Common myeloid progenitor, CD34-positive (primary cell): ENCODE results near the gene PAX2.

Experiments used
- CTCF ChIA-PET: fragments of 350-600 bp; sonication (Branson Sonifier 250); formaldehyde crosslinking; loops from one replicate; lab custom pipeline; 2021; ENCODE audit warnings: antibody characterized with exemption; lab: Charles Lee
- POLR2A ChIA-PET: fragments of 350-600 bp; sonication (Branson Sonifier 250); formaldehyde crosslinking; loops from one replicate; lab custom pipeline; 2021; ENCODE audit warnings: antibody characterized with exemption; lab: Charles Lee
- DNase-seq, 3 donors: peaks; one replicate each; pipeline versions ENCODE4 v3.0.0 to v3.0.0-alpha.2; 2013
- H3K27ac ChIP-seq, 2 experiments: 1 replicate in 1 of 2; 2 replicates in 1 of 2; pipeline ENCODE4 v1.7.0; 2013; ENCODE audit warnings: inconsistent platforms in 2 of 2, low read length in 2 of 2, mild to moderate bottlenecking in 2 of 2, low read depth in 1 of 2, moderate library complexity in 1 of 2; ENCODE audit not compliant: severe bottlenecking in 2 of 2, insufficient read depth in 1 of 2, poor library complexity in 1 of 2
- H3K27me3 ChIP-seq, 5 experiments: replicated peaks in 2 of 5; 1 replicate in 3 of 5; 2 replicates in 2 of 5; pipeline versions ENCODE4 v1.6.1 to v1.7.0; 2013; ENCODE audit warnings: low read length in 4 of 5, mild to moderate bottlenecking in 2 of 5, moderate library complexity in 2 of 5, inconsistent platforms in 1 of 5; ENCODE audit not compliant: insufficient read depth in 5 of 5, control insufficient read depth in 4 of 5
- H3K36me3 ChIP-seq, 4 experiments: 1 replicate in 2 of 4; 2 replicates in 2 of 4; pipeline versions ENCODE4 v1.6.1 to v1.7.0; 2013; ENCODE audit warnings: low read length in 3 of 4, control low read depth in 1 of 4, mild to moderate bottlenecking in 1 of 4; ENCODE audit not compliant: control insufficient read depth in 4 of 4, insufficient read depth in 4 of 4
- H3K4me1 ChIP-seq, 4 experiments: 1 replicate in 3 of 4; 2 replicates in 1 of 4; pipeline versions ENCODE4 v1.6.1 to v1.7.1; 2013; ENCODE audit warnings: low read length in 3 of 4, mild to moderate bottlenecking in 3 of 4, control low read depth in 1 of 4, inconsistent platforms in 1 of 4, moderate library complexity in 1 of 4; ENCODE audit not compliant: control insufficient read depth in 4 of 4, insufficient read depth in 4 of 4; ENCODE audit errors: control extremely low read depth in 1 of 4
- H3K4me3 ChIP-seq, 7 experiments: 1 replicate in 4 of 7; 2 replicates in 3 of 7; pipeline versions ENCODE4 v1.5.1 to v1.7.0; 2013; ENCODE audit warnings: mild to moderate bottlenecking in 7 of 7, low read length in 6 of 7, moderate library complexity in 6 of 7, inconsistent platforms in 2 of 7, low read depth in 2 of 7, control low read depth in 1 of 7; ENCODE audit not compliant: insufficient read depth in 4 of 7, control insufficient read depth in 1 of 7; ENCODE audit errors: extremely low read depth in 1 of 7
- H3K9me3 ChIP-seq, 5 experiments: 1 replicate in 4 of 5; 2 replicates in 1 of 5; pipeline versions ENCODE4 v1.6.1 to v1.7.1; 2013; ENCODE audit warnings: low read length in 4 of 5, mild to moderate bottlenecking in 2 of 5, inconsistent platforms in 1 of 5, low read depth in 1 of 5, moderate library complexity in 1 of 5; ENCODE audit not compliant: control insufficient read depth in 4 of 5, insufficient read depth in 2 of 5; ENCODE audit errors: control extremely low read depth in 1 of 5
- WGBS: methylation state at CpG from one replicate; pipeline ENCODE4 v1.1.5; 2013; ENCODE audit not compliant: insufficient coverage; 5-methylcytosine and 5-hydroxymethylcytosine counted together

PAX2 gene

GRCh38 chr10:100807241-100807951, 62.0 kb downstream of the PAX2 start:
- DNase-seq, result no peak
- POLR2A ChIA-PET, result no interaction called here
- no peak overlapping the region for H3K4me3 ChIP-seq
- CTCF ChIA-PET, result interaction anchor here (0.7 kb wide), 1 partner anchor 19 kb away, joined by 3 read pairs; no protein-coding TSS in a partner anchor
- no peaks in the 10 kb centered on the region for H3K36me3 ChIP-seq
- no peak overlapping the region for H3K27ac ChIP-seq
- no peaks in the 10 kb centered on the region for H3K9me3 ChIP-seq
- H3K4me1 ChIP-seq, result no peaks in the 10 kb centered on the region
- H3K27me3 ChIP-seq, result peaks cover 4 to 99% (median 37%) of the 10 kb centered on the region in 5 experiments
- WGBS, result 94% methylated on average over 19 of the region's 20 CpGs

- ChIA-PET POLR2A (no interaction called here), CTCF (no interaction called here)
- H3K27ac ChIP-seq, result no peak overlapping the region
- H3K9me3 ChIP-seq, result no peaks in the 10 kb centered on the region
- no peaks in the 10 kb centered on the region for H3K4me1 ChIP-seq
- H3K36me3 ChIP-seq, result no peaks in the 10 kb centered on the region
- peaks cover 4 to 99% (median 35%) of the 10 kb centered on the region in 5 experiments for H3K27me3 ChIP-seq
- DNase-seq, result no peak
- WGBS, result 90% methylated on average over 8 of the region's 10 CpGs
- no peak overlapping the region for H3K4me3 ChIP-seq
Observed at GRCh38 chr10:100808876-100809275, 63.5 kb downstream of the PAX2 start.

GRCh38 chr10:100810091-100810834, 64.9 kb downstream of the PAX2 start:
- H3K27me3 ChIP-seq, result peaks cover 0 to 99% (median 42%) of the 10 kb centered on the region in 5 experiments
- CTCF ChIA-PET, result interaction anchor here (1.1 kb wide), 1 partner anchor 246 kb away, joined by 3 read pairs; no protein-coding TSS in a partner anchor

GRCh38 chr10:100810835-100811116, 65.4 kb downstream of the PAX2 start:
- no peaks in the 10 kb centered on the region for H3K36me3 ChIP-seq
- H3K4me3 ChIP-seq, result no peak overlapping the region
- no peak overlapping the region for H3K27ac ChIP-seq
- DNase-seq, result no peak
- H3K27me3 ChIP-seq, result peaks cover 0 to 99% (median 41%) of the 10 kb centered on the region in 5 experiments
- 94% methylated on average over 6 of the region's 7 CpGs for WGBS
- no peaks in the 10 kb centered on the region for H3K4me1 ChIP-seq
- ChIA-PET POLR2A (no interaction called here), CTCF (interaction anchor here (0.9 to 1.1 kb wide), 2 partner anchors 10 to 247 kb away, joined by 3 read pairs; no protein-coding TSS in a partner anchor)
- H3K9me3 ChIP-seq, result no peaks in the 10 kb centered on the region

More at GRCh38 chr10:100810091-100810834, 64.9 kb downstream of the PAX2 start:
- POLR2A ChIA-PET, result no interaction called here
- H3K27ac ChIP-seq, result no peak overlapping the region
- H3K9me3 ChIP-seq, result no peaks in the 10 kb centered on the region
- no peaks in the 10 kb centered on the region for H3K4me1 ChIP-seq
- H3K4me3 ChIP-seq, result no peak overlapping the region
- DNase-seq, result no peak
- WGBS, result 86% methylated on average over 12 of the region's 14 CpGs
- no peaks in the 10 kb centered on the region for H3K36me3 ChIP-seq

- WGBS, result 100% methylated on average over 1 of the region's 1 CpG
- H3K9me3 ChIP-seq, result no peaks in the 10 kb centered on the region
- H3K27me3 ChIP-seq, result peaks cover 2 to 99% (median 39%) of the 10 kb centered on the region in 5 experiments
- no peaks in the 10 kb centered on the region for H3K4me1 ChIP-seq
- no peak for DNase-seq
- H3K4me3 ChIP-seq, result no peak overlapping the region
- ChIA-PET CTCF (interaction anchor here (0.9 to 1.4 kb wide), 3 partner anchors 11 to 247 kb away, joined by 3 to 4 read pairs (median 3); no protein-coding TSS in a partner anchor), POLR2A (no interaction called here)
- no peaks in the 10 kb centered on the region for H3K36me3 ChIP-seq
- no peak overlapping the region for H3K27ac ChIP-seq
Observed at GRCh38 chr10:100811261-100811660, 65.9 kb downstream of the PAX2 start.

- H3K4me1 ChIP-seq, result no peaks in the 10 kb centered on the region
- peaks cover 2 to 99% (median 37%) of the 10 kb centered on the region in 5 experiments for H3K27me3 ChIP-seq
- no peaks in the 10 kb centered on the region for H3K36me3 ChIP-seq
- POLR2A ChIA-PET, result no interaction called here
- no peak overlapping the region for H3K27ac ChIP-seq
- DNase-seq, result no peak
- CTCF ChIA-PET, result interaction anchor here (0.9 to 1.4 kb wide), 3 partner anchors 10 to 14 kb away, joined by 3 to 4 read pairs (median 3); no protein-coding TSS in a partner anchor
- no peak overlapping the region for H3K4me3 ChIP-seq
- H3K9me3 ChIP-seq, result no peaks in the 10 kb centered on the region
- 90% methylated on average over 11 of the region's 16 CpGs for WGBS
Observed at GRCh38 chr10:100811752-100812750, 66.7 kb downstream of the PAX2 start.
